SKM-1 treated with dmso at 0.1 percent for 144 hours (cell line): ENCODE measurements around the gene FHOD1.

Experiments
- DNase-seq: peaks from one replicate; lab custom pipeline; 2025; ENCODE audit not compliant: unreplicated experiment; lab: John Stamatoyannopoulos, UW

Gene FHOD1

DNA sequence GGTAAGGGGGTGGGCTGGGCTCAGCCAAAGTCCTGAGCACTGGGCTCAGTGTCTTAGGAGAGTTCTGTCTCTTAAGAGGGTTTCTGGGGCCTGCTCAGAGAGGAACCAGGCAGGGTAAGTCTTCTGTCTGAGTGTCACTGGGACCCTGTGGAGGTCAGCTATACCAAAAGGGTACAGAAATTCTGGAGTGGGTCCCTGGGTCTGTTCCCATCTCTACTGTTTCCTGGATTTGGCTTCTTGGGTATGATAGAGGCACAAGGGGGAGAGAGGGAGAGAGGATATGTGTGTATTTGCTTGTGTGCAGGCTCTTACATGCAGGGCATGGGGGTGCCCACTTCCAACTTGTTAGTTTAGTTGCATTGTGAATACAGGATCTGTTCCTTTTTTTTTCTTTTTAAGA lies 53.7 kb downstream of the FHOD1 start:
- DNase-seq, result no peak

DNA sequence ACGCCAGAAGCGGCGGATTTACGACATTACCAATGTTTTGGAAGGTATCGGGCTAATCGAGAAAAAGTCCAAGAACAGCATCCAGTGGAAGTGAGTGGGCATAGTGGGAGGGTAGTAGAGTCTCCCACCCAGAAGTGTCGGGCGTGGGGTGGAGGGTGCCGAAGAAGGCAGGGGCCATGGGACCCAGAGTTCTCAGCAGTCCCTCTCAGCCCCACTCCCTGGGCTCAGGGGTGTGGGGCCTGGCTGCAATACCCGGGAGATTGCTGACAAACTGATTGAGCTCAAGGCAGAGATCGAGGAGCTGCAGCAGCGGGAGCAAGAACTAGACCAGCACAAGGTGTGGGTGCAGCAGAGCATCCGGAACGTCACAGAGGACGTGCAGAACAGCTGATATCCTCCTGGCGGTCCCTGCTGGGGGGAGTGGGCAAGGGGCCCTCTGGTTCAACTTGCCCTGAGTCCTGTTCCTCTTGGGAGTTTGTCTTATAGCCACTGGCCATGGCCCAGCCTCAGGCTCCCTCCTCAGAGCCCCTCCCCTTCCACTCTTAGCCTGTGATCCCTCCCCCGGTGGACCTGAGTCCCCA lies 54.4 kb downstream of the FHOD1 start:
- no peak for DNase-seq

DNA sequence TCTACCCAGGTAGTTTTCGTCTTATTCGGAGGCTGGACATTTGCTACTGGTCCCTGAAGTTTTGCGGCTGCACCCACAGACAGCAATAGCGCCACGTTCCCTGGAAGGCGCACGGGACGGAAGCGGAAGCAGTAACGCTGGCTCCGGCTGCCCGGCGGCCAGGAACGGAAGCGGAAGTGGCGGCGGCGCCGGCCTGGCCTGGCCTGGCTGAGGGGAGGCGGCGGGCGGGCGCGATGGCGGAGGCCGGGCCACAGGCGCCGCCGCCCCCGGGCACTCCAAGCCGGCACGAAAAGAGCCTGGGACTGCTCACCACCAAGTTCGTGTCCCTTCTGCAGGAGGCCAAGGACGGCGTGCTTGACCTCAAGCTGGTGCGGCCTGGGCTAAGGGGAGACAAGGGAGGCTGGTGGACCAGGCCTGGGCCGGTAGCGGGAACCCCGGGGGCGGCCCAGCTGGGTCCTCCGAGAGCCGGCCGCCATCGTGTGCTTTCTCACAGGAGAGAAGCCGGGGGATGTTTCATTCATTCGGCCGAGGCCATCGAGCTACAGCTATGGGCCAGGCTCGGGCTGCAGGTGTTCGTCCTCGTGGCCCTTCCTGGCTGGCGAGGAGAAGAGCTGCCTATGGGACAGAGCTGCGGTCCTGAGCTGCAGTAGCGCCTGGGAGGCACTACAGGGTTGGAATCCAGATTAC lies 55.1 kb downstream of the FHOD1 start, which contains the start of gene E2F4:
Gene E2F4, plus strand, starts transcription at position 161 of the 687 bp plus-strand sequence. Its CDS starts 73 bp downstream, at position 234.
- peak; percentile 92 for DNase-seq

DNA sequence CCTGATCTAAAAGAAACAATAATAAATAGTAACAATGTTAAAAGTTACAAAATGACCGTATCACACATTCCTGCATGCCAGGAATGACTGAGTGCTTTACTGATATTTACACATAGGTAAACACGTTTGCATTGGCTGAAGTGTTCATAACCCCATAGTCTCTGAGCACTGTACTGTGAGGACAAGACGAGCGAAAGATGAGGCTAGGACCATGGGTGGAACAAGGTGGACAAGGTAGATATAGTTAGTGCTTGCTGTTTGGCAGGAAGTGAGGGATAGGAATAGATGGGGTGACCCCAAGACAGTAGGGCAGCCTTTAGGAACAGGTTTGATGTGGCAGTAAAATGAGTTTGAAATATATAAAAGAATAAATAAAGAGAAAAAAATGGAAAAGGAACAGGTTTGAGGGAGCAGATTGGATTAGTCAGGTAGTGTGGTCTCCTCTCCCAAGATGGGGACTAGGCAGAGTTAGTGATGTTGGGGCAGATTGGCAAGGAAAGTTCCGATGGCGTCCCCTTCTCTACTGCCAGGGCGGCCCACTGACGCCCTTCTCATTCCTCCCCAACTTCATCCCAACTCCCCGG lies 55.8 kb downstream of the FHOD1 start:
- no peak for DNase-seq

DNA sequence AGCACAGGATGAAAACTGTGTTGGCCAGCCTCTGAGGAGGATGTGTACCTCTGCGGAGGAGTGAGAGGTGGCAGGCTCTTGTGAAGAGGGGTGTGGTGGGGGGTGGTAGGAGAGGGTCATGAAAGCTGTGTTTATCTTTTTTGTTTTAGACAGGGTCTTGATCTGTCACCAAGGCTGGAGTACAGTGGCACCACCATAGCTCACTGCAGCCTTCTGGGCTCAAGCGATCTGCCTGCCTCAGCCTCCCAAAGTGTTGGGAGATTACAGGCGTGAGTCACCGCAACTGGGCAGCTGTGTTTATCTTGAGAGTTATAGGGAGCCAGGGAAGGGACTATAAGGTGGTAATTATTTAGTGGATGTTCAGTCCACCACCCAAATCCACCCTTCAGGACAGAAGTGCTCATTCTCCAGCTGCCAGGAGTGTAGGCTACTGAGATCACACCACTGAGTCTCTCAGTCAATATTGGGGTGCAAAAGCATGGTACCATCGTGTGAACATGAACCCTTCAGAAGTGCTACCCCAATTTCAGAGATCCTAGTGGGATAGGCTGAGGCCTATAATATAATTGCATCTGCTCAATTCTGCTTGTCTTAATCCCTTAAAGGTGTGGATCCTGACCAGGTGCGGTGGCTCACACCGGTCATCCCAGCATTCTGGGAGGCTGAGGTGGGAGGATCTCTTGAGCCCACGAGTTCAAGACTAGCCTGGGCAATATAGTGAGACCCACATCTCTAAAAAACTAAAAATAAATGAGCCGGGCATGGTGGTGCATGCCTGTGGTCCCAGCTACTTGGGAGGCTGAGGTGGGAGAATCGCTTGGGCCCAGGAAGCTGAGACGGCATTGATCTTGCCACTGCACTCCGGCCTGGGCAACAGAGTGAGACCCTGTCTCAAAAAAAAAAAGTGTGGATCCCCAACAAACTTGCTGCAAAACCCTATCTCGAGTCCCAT lies 56.6 kb downstream of the FHOD1 start:
- no peak for DNase-seq

DNA sequence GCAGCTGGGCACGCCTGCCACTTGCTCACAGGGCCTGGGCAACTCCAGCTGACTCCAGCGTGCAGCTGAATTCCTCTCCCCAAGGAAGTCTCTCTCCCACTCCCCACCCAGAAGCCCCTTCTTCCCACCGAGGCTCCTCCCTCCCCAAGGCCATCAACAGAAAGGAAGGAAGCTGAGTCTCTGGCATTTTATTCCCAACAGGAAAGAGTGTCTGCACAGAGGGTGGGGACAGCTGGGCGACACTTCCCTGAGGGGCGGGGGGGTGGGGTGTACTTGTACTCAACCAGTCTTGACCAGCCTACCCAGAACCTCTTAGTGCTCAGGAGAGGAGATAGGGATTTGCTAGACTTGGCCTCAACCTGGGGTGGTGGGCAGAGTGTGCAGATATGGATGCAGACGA lies 57.2 kb downstream of the FHOD1 start, which contains the start of gene EXOC3L1:
Gene EXOC3L1, minus strand, starts transcription at position 96 of the 400 bp plus-strand sequence. CDS start 460 bp downstream, outside the sequence.
- no peak for DNase-seq

DNA sequence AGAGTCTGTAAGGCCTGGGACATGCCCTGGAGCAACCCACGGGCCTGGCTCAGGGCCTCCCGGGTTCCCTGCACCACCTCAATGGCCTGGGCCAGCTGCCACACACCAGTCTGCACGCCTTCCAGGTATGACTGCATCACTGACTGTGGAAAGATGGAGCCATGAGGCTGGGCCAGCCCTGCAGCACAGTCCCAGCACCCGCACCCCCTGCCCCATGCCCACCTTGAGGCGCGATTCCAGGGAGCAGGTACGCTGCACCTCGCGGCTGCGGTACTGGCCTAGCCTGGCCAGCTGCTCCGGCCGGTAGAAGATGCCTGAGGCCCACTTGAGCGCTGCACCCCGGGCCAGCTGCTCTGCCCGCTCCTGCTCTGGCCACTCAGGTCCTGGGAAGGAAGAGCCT lies 58.5 kb downstream of the FHOD1 start:
- no peak for DNase-seq

DNA sequence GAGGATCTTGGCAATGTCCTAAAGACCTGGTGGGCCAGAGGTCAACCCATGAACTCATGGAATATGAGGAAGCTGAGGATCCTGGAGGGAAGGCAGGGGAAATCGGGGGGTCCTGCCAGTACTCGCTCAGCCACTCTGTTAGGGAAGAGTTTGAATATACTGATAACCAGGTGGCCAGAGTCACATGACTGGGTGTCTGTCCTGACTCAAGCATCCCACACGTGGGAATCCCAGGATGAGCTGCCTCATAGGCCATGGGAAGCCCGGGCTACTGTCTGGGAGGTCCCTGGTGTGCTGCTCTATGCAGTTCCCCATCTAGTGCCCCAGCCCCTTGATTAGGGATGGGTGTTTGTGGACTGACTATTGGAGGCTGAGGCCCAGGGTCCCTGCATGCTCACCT lies 59.0 kb downstream of the FHOD1 start:
- DNase-seq, result no peak

DNA sequence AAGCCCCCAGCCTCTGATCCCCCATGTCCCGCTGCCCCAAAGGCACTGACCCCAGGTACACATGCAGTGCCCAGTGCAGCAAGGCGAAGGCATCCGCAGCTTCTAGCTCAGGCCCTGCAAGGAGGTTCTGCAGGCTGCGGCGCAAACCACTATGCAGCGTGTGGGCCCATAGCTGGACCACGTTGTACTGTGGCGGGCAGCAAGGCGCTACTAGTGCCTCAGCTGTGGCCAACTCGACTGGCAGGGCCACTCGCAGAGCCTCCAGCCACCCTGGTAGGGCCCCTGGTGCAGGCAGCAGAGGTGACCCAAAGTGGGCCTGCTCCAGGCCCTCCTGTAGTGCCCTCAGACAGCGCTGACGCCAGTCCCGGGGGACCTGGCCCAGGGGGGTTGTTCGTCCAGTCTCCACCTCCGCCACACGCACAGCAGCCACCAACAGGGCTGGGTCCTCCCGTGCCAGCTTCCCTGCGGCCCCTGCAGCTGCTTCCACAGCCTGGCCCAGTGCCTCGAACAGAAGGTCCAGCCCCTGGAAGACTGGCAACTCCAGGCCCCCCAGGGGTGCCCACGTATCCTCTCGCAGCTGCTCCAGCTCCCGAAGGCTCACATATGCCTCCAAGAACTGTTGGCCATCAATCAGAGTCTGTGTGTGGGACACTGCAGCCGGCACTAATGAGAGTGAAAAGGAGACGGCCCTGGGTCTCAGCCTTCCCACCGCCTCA lies 59.9 kb downstream of the FHOD1 start:
- DNase-seq, result no peak

DNA sequence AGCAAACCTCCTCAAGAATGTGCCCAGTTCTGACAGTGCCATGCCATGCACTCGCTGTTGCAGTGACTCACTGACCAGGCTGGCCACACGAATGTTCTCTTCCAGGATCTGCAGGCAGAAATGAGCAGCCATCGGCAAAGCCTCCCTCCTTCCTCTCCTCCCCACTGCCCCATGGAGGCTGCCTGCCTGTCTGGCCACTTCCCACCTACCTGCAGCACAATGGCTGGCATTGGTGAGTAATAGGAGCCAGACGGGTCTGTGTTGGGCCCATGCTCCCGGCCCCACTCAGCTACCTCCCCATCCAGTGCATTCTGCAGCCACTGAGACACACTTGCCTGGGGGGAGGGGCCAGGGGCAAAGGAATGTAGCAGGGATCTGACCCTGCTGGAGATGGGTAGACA lies 60.7 kb downstream of the FHOD1 start:
- no peak for DNase-seq

DNA sequence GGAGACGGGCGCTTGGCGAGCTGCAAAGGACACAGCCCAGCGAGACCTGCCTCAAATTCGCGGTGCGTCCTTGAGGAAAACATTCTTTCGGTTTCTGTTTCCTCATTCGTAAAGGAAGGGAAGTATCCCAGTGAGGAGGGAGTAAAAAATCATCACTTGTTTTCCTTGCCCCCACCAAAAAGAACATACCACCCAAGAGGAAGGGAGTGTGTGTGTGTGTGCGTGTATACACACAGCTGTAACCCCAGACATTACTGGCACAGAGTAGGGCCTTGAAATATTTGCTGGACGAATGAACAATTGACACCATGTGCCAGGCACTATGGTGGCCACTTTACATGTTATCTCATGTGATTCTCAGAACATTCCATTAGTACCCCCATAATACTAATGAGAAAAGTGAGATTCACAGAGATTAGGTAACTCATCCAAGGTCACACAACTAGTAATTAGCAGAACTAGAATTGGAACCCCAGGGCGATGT lies 61.6 kb downstream of the FHOD1 start:
- DNase-seq, result no peak

DNA sequence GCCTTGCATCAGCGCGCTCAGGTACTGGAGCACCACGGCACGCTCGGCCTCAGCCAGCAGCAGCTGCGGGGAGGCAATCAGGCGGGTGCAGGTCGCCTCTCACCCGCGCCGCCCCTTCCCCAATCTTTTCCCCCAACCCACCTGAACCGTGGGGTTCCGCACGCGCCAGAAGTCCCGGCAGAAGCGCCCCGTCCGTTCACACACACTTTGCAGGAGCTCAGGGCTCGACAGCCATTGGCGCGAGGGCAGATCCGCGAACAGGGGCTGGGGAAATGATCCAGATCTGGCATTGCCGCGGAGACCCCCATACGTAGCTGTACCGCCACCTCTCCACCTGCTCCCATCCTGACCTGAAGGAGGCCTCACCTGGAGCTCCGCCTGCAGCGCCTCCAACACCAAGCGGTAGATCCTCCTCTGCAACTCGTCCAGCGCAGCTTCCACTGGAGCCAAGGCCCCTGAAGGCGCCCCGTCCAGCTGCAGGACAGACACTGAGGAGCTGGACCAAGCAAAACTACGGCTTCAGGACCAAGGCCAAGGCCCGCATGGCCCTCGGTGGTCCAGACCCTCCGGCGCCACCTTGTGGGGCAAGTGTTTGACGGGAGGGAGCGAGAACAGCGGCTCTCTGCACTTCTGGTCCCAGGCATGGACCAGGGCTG lies 62.2 kb downstream of the FHOD1 start:
- peak; percentile 79 for DNase-seq

DNA sequence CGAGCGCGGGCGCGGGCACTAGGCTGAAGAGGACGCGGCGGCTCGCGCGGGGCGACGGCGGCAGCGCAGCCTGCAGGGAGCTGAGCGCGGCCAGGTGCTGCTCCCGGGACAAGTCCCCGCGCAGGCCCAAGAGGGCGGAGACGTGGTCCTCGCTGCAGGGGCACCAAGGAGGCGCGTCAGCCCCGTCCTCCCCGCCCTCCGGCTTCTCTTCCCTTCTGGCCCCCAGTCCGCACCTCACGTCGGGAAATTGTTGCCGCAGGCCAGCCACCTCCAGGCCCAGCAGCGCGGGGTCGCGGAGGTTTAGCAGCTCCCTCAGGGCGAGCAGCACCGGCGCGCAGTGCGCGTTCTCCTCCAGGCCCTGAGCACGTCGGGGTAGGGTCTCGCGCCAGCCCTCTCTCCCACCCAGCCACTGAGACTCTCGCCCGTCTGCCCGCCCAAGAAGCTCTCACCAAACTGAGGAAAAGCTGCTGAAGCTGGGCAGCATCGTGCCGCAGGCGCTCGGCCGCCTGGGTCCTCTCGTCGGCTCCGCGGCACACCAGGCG lies 62.8 kb downstream of the FHOD1 start:
- DNase-seq, result no peak

DNA sequence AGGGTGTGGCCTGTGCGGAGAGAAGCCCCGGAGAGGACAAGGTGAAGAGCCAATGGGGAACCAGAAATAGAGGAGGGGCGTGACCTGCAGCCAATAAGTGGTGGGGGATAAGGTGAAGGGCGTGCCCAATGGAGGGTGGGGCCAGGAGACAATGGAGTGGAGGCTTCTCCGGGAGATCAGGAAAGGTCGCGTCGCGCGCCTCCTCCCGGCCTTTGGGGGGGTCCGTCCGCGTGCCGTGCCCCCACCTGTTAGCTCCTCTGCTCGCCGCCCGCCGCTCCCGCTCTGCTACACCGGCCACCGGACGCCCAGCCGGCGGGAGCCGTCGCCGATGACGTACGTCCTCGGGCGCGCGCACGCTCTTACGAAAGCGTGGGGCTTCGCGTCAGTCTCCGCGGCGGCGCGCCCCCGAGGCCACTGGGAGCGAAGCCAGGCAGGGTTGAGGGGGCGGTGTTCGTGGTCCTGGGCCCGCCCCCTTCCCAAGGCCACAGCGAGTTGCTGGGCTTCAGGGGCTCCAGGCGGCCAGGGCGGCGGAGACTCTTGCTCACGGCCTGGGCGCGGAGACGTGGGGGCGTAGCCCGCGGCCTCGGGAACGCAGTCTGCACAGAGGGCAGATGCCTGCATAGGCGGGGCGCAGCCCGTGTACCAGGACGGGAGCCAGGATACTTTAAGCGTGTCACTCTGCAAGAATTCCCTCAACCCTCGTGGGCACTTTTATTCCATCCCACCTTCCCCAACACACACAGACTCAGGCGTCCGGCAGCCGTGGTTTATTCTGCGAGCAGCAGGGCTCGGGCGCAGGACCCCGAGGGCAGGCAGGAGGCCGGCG lies 63.4 kb downstream of the FHOD1 start, which contains the start of gene MATCAP1:
Gene MATCAP1, minus strand, starts transcription at position 337 of the 826 bp plus-strand sequence. CDS start 3,353 bp downstream, outside the sequence.
- peak; percentile 99 for DNase-seq

DNA sequence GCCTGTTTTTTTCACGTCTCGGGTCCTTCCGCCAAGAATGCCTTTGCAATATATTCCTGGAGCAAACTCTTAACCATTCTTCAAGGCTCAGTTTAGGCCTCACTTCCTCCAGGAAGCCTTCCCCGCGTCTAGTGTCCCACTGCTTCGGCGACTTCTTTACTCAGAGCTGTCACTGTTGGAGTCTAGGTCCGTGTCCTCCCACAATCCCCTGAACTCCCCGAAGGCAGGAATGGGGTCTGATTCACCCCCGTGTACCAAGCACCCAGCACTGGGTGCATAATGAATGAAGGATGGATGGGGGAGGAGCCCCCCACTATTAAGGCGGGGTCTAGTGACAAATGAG lies 64.0 kb downstream of the FHOD1 start:
- DNase-seq, result no peak

DNA sequence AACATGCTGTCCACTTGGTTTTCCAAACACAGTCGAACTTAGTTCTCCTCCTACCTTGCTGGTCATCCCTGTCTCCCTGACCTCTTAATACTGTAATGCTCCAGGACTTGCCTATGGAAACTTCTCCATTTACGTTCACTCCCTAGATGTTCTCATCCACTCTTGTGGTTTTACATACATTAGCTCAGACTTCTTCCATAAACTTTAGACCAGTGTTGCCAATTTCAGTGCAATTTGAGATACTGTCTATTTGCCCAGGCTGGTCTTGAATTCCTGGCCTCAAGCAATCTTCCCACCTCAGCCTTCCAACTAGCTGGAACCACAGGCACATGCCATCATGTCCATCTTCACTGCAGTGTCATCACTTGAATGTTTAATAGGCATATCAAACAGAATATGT lies 65.0 kb downstream of the FHOD1 start:
- no peak for DNase-seq

DNA sequence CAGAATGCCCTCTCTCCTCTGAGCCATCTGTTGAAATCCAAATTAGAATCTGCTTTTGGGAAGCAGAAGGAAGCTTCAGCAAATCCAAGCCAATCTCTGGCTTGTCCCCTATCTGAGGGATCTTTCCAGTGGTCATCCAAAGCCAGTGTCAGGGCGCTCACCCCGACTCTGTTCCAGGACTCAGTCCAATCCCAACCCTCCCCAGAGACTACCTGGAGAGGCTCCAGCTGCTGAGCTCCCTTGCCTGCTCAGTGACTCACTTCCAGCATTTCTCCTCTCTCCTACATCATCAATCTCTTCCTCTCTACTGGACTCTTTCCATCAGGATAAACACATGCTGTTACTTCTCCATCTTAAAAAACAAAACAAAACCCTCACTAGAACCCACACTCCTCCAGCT lies 65.9 kb downstream of the FHOD1 start:
- DNase-seq, result no peak

DNA sequence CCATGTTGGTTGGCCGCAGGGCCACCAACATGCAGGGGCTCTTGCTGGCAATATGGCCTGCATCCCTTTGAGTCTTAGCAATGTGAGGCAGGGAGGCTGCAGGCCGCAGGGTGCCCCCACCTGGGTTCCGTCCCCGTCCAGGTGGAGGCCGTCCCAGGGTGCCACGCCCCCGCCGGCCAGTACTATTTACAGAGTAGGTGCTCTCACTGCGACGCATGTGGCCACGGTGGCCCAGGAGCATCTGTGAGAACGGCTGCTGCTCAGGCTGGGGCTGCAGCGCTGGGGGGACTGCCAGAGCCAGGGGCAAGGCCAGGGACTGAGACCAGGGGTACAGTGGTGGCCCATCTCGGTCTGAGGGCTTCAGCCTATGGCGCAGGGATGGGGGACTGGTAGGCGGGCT lies 67.1 kb downstream of the FHOD1 start:
- no peak for DNase-seq
